SK-N-SH (cell line): ENCODE results near the gene ARID1B. TPM values are rescaled to one million over a fixed set of nuclear protein-coding genes. Genes with fewer than 3 reads are reported as not detected.

ENCODE experiments used
- CTCF ChIA-PET: fragments of 300-600, 350-600 bp; formaldehyde crosslinking; extraction: SDS; loops from one replicate; lab custom pipeline; 2021; lab: Yijun Ruan, JAX
- POLR2A ChIA-PET: fragments of 350-600 bp; sonication (Branson Sonifier 250); formaldehyde crosslinking; extraction: SDS; loops from one replicate; lab custom pipeline; 2020; ENCODE audit warnings: antibody characterized with exemption, inconsistent platforms; lab: Yijun Ruan, JAX
- DNase-seq: peaks from one replicate; pipeline ENCODE4 v3.0.0; 2012
- H2AFZ ChIP-seq: fragments of 200-600 bp; sonication (generic); 2 replicates; pipeline ENCODE4 v1.8.1; 2016; ENCODE audit warnings: antibody characterized with exemption, mild to moderate bottlenecking, low read depth
- H3F3A ChIP-seq: fragments of 200-600 bp; sonication (generic); replicated peaks from 2 replicates; pipeline ENCODE3; 2016; ENCODE audit warnings: antibody characterized with exemption, mild to moderate bottlenecking; ENCODE audit not compliant: insufficient read depth
- H3K27ac ChIP-seq, 2 experiments: fragments of 200-500 bp in 1 of 2; fragments of 200-600 bp in 1 of 2; sonication (Bioruptor generic) in 1 of 2; sonication (generic), shearing (Covaris generic) in 1 of 2; 2 replicates each; pipeline versions ENCODE4 v1.5.1 to v1.6.1; 2014 to 2016; ENCODE audit warnings: low read depth in 2 of 2, inconsistent platforms in 1 of 2, low read length in 1 of 2, mild to moderate bottlenecking in 1 of 2, mixed read lengths in 1 of 2
- H3K27me3 ChIP-seq: fragments of 200-600 bp; sonication (generic), shearing (Covaris generic); 2 replicates; pipeline ENCODE4 v1.6.1; 2016; ENCODE audit warnings: mixed run types; ENCODE audit not compliant: insufficient read depth
- H3K36me3 ChIP-seq, 2 experiments: fragments of 200-500 bp in 1 of 2; fragments of 200-600 bp in 1 of 2; sonication (Bioruptor generic) in 1 of 2; sonication (generic) in 1 of 2; replicated peaks in 1 of 2; 2 replicates each; pipeline versions ENCODE3 to v1.5.1; 2014 to 2016; ENCODE audit warnings: low read length in 1 of 2, mild to moderate bottlenecking in 1 of 2; ENCODE audit not compliant: insufficient read depth in 2 of 2, control insufficient read depth in 1 of 2
- H3K4me1 ChIP-seq, 2 experiments: fragments of 200-500 bp in 1 of 2; fragments of 200-600 bp in 1 of 2; sonication (Bioruptor generic) in 1 of 2; sonication (generic), shearing (Covaris generic) in 1 of 2; 2 replicates each; pipeline versions ENCODE4 v1.5.1 to v1.6.1; 2014 to 2016; ENCODE audit warnings: low read depth in 1 of 2, low read length in 1 of 2, mixed run types in 1 of 2; ENCODE audit not compliant: insufficient read depth in 2 of 2, control insufficient read depth in 1 of 2
- H3K4me2 ChIP-seq: fragments of 200-600 bp; sonication (generic), shearing (Covaris generic); 2 replicates; pipeline ENCODE4 v1.6.1; 2017; ENCODE audit warnings: mixed run types
- H3K4me3 ChIP-seq, 2 experiments: fragments of 200-500 bp in 1 of 2; fragments of 200-600 bp in 1 of 2; sonication (Bioruptor generic) in 1 of 2; sonication (generic), shearing (Covaris generic) in 1 of 2; 2 replicates each; pipeline versions ENCODE4 v1.5.1 to v1.8.1; 2014 to 2016; ENCODE audit warnings: low read depth in 2 of 2, inconsistent platforms in 1 of 2, low read length in 1 of 2, mild to moderate bottlenecking in 1 of 2, mixed read lengths in 1 of 2, moderate library complexity in 1 of 2
- H3K79me2 ChIP-seq: fragments of 200-600 bp; sonication (generic); 2 replicates; pipeline ENCODE4 v1.8.1; 2017; ENCODE audit warnings: mild to moderate bottlenecking; ENCODE audit not compliant: insufficient read depth
- H3K9ac ChIP-seq: fragments of 200-600 bp; sonication (generic); 2 replicates; pipeline ENCODE4 v1.6.1; 2017; ENCODE audit warnings: mixed run types
- H3K9me2 ChIP-seq: fragments of 200-600 bp; sonication (generic); 2 replicates; pipeline ENCODE4 v1.6.1; 2017; ENCODE audit warnings: mixed run types
- H3K9me3 ChIP-seq: fragments of 200-600 bp; sonication (generic); 2 replicates; pipeline ENCODE4 v1.6.1; 2017; ENCODE audit warnings: mixed run types, mild to moderate bottlenecking, moderate library complexity
- H4K20me1 ChIP-seq: fragments of 200-600 bp; sonication (generic); 2 replicates; pipeline ENCODE4 v1.6.1; 2017; ENCODE audit warnings: mild to moderate bottlenecking, mixed run types; ENCODE audit not compliant: insufficient read depth
- CHD2 ChIP-seq: fragments of 150-350 bp; IDR thresholded peaks from 2 replicates; pipeline ENCODE4 v1.6.1; 2018; ENCODE audit warnings: low read length; ENCODE audit not compliant: partially characterized antibody
- FOSL2 ChIP-seq: IDR thresholded peaks from 2 replicates; pipeline ENCODE4 v1.4.0; 2012; ENCODE audit warnings: low read depth, mild to moderate bottlenecking, moderate library complexity, borderline replicate concordance
- FOXJ3 ChIP-seq: sonication (generic); formaldehyde crosslinking; IDR thresholded peaks from 2 replicates; pipeline ENCODE4 v1.5.1; 2020; ENCODE audit warnings: mild to moderate bottlenecking, missing genetic modification reagents
- FOXM1 ChIP-seq: IDR thresholded peaks from 2 replicates; pipeline ENCODE4 v1.4.0; 2012; ENCODE audit warnings: low read depth, mild to moderate bottlenecking
- GATA2 ChIP-seq: sonication (generic); formaldehyde crosslinking; IDR thresholded peaks from 2 replicates; pipeline ENCODE4 v1.5.0; 2020; ENCODE audit warnings: mild to moderate bottlenecking, missing genetic modification reagents
- JUND ChIP-seq: IDR thresholded peaks from 2 replicates; pipeline ENCODE4 v1.4.0; 2012
- MEF2A ChIP-seq: IDR thresholded peaks from 2 replicates; pipeline ENCODE4 v1.4.0; 2012; ENCODE audit warnings: low read depth, borderline replicate concordance
- MXI1 ChIP-seq: IDR thresholded peaks from 2 replicates; pipeline ENCODE4 v1.6.1; 2012; ENCODE audit warnings: mild to moderate bottlenecking, low read depth, low read length, improper control_type of control experiment
- NFIC ChIP-seq: IDR thresholded peaks from 2 replicates; pipeline ENCODE4 v1.4.0; 2012; ENCODE audit warnings: borderline replicate concordance
- RAD21 ChIP-seq: IDR thresholded peaks from 2 replicates; pipeline ENCODE4 v1.6.1; 2012; ENCODE audit warnings: mild to moderate bottlenecking, low read length
- RCOR1 ChIP-seq: fragments of 150-350 bp; IDR thresholded peaks from 2 replicates; pipeline ENCODE4 v1.6.1; 2017; ENCODE audit warnings: antibody characterized with exemption, low read length
- RXRA ChIP-seq: IDR thresholded peaks from 2 replicates; pipeline ENCODE4 v1.4.0; 2012; ENCODE audit warnings: low read depth, mild to moderate bottlenecking, borderline replicate concordance
- SIN3A ChIP-seq: IDR thresholded peaks from 2 replicates; pipeline ENCODE4 v1.6.1; 2012; ENCODE audit warnings: low read depth, mild to moderate bottlenecking, low read length, moderate library complexity, borderline replicate concordance
- TCF12 ChIP-seq: IDR thresholded peaks from 2 replicates; pipeline ENCODE4 v1.4.0; 2012
- TEAD4 ChIP-seq: IDR thresholded peaks from 2 replicates; pipeline ENCODE4 v1.4.0; 2012; ENCODE audit warnings: mild to moderate bottlenecking, borderline replicate concordance; ENCODE audit not compliant: insufficient read depth
- YY1 ChIP-seq: IDR thresholded peaks from 2 replicates; pipeline ENCODE4 v1.4.0; 2012; ENCODE audit warnings: low read depth, mild to moderate bottlenecking
- WGBS: methylation state at CpG from one replicate; pipeline ENCODE4 v1.1.6; 2017; ENCODE audit warnings: low lambda C conversion rate; 5-methylcytosine and 5-hydroxymethylcytosine counted together
- polyA plus RNA-seq, 3 experiments: library from polyadenylated mRNA; depleted of rRNA; stranded (reverse); fragments of >200 nt; gene quantifications; 2 replicates each; pipeline ENCODE4 v1.2.3, GENCODE V29; 2012
- TF ChIP-seq, protein P1 (sequence below): IDR thresholded peaks from 2 replicates; pipeline ENCODE4 v1.4.0; 2012; ENCODE audit warnings: low read depth, borderline replicate concordance
- TF ChIP-seq, protein P2 (sequence below): IDR thresholded peaks from 2 replicates; pipeline ENCODE4 v1.4.0; 2012; ENCODE audit warnings: low read depth, borderline replicate concordance
- TF ChIP-seq, protein P3 (sequence below): IDR thresholded peaks from 2 replicates; pipeline ENCODE4 v1.4.0; 2012; ENCODE audit warnings: low read depth

The ARID1B gene
- polyA plus RNA-seq, 1 of the 3 experiments (the other 2 are of a cell fraction) = 13.6 TPM

DNA sequence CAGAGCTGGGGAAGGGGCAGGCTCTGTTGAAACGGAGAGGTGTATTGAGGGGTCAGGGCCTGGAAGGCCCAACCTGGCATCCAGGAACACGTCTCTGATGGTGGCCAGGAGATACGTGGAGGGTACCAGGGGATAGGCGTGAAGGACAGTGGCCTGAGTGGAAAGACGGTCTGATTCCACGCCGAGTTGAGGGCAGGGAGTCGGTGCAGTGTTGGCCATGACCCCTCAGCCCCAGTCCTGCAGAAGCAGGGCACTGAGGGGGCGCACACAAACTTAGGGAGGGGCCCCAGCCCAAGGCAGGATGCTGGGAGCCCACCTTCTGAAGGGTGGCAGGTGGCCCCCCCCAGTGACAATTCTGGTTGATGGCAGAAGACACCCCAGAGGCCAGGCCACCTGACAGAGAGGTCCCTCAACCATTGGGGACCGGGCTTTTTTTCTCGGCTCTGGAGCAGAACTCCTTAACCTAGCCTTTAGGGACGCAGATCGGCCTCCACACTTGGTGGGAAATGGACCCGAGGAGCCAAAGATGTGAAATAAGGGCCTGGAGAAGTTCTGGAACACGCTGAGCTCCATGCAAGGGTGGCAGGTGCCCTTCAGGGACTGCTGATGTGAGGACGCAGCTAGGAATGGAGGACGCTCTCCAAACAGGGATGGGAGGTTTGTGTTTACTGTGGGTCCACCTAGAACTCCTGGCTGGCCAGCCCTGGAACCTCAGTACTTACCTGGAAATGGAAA is 455.1 kb downstream of the ARID1B start:
- H2AFZ ChIP-seq = no peak overlapping the region
- H3K27me3 ChIP-seq = no peaks in the 10 kb centered on the region
- ChIA-PET POLR2A (no interaction called here), CTCF (interaction anchor here (1.6 kb wide), 1 partner anchor 42 kb away, joined by 6 read pairs; no protein-coding TSS in a partner anchor)
- H3K36me3 ChIP-seq = no peaks in the 10 kb centered on the region
- no peaks in the 10 kb centered on the region for H4K20me1 ChIP-seq
- no peak overlapping the region for H3K27ac ChIP-seq
- TF ChIP-seq GATA2 (CRISPR knock-in tag) = no peak
- no peak for TF ChIP-seq RAD21
- no peak overlapping the region for H3K9ac ChIP-seq
- no peak overlapping the region for H3K4me2 ChIP-seq
- no peaks in the 10 kb centered on the region for H3K9me3 ChIP-seq
- WGBS = 83% methylated on average over 12 of the region's 17 CpGs
- no peak for DNase-seq
- peaks cover 0 to 19% of the 10 kb centered on the region in 2 experiments; a peak in 1 of 4 replicates for H3K4me1 ChIP-seq
- no peaks in the 10 kb centered on the region for H3K9me2 ChIP-seq
- H3K4me3 ChIP-seq = no peak overlapping the region
- H3K79me2 ChIP-seq = no peaks in the 10 kb centered on the region
- H3F3A ChIP-seq = no peaks in the 10 kb centered on the region

DNA sequence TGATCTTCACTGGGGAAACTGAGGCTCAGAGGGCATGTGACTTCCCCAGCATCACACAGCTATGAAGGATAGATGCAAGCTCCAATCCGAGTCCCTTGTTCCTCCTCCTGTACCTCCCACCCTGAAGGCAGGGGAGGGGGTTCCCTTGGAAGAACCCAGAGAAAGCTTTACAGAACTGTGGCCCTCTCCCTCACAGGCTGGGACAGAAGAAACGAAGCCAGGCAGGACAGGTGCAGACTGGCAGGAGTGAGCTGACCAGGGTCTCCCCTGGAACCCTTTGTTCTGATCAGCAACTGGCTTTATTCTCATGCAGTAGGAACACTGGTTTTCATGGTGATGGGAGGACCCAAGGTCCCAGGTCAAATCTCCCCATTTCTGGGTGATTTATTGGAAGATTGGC is 456.0 kb downstream of the ARID1B start:
- Histone ChIP-seq H3K9ac (no peak overlapping the region), H3K27ac (no peak overlapping the region), H3K9me2 (no peaks in the 10 kb centered on the region), H3K4me3 (no peak overlapping the region), H3K27me3 (no peaks in the 10 kb centered on the region), H3K9me3 (no peaks in the 10 kb centered on the region), H3K79me2 (no peaks in the 10 kb centered on the region), H4K20me1 (no peaks in the 10 kb centered on the region), H2AFZ (no peak overlapping the region), H3F3A (no peaks in the 10 kb centered on the region), H3K4me1 (peaks cover 0 to 19% of the 10 kb centered on the region in 2 experiments; a peak in 1 of 4 replicates), H3K4me2 (no peak overlapping the region), H3K36me3 (no peaks in the 10 kb centered on the region)
- ChIA-PET POLR2A (no interaction called here), CTCF (no interaction called here)
- WGBS = 35% methylated on average over 2 of the region's 2 CpGs
- TF ChIP-seq, protein P1, sequence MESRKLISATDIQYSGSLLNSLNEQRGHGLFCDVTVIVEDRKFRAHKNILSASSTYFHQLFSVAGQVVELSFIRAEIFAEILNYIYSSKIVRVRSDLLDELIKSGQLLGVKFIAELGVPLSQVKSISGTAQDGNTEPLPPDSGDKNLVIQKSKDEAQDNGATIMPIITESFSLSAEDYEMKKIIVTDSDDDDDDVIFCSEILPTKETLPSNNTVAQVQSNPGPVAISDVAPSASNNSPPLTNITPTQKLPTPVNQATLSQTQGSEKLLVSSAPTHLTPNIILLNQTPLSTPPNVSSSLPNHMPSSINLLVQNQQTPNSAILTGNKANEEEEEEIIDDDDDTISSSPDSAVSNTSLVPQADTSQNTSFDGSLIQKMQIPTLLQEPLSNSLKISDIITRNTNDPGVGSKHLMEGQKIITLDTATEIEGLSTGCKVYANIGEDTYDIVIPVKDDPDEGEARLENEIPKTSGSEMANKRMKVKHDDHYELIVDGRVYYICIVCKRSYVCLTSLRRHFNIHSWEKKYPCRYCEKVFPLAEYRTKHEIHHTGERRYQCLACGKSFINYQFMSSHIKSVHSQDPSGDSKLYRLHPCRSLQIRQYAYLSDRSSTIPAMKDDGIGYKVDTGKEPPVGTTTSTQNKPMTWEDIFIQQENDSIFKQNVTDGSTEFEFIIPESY = no peak
- TF ChIP-seq FOXM1 = no peak
- TF ChIP-seq SIN3A = no peak
- no peak for TF ChIP-seq CHD2
- no peak for TF ChIP-seq YY1
- TF ChIP-seq, protein P2, sequence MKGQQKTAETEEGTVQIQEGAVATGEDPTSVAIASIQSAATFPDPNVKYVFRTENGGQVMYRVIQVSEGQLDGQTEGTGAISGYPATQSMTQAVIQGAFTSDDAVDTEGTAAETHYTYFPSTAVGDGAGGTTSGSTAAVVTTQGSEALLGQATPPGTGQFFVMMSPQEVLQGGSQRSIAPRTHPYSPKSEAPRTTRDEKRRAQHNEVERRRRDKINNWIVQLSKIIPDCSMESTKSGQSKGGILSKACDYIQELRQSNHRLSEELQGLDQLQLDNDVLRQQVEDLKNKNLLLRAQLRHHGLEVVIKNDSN = no peak
- TF ChIP-seq, protein P3, sequence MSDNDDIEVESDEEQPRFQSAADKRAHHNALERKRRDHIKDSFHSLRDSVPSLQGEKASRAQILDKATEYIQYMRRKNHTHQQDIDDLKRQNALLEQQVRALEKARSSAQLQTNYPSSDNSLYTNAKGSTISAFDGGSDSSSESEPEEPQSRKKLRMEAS = no peak
- no peak for TF ChIP-seq RXRA
- TF ChIP-seq RAD21 = no peak
- TF ChIP-seq MXI1 = no peak
- no peak for TF ChIP-seq RCOR1
- no peak for TF ChIP-seq FOSL2
- TF ChIP-seq MEF2A = no peak
- TF ChIP-seq NFIC = no peak
- no peak for TF ChIP-seq FOXJ3 (CRISPR knock-in tag)
- no peak for TF ChIP-seq TCF12
- TF ChIP-seq JUND = no peak
- TF ChIP-seq TEAD4 = no peak
- no peak for DNase-seq
